IPS-NIHi11 (cell line): Measurements from ENCODE around the gene UBA6.
"Not testable (repeated sequence)": the region's sequence is repeated elsewhere in the genome, so short reads cannot be mapped to it uniquely, and the experiment has no call there.

ENCODE experiments used
- DNase-seq: peaks from one replicate; pipeline ENCODE4 v3.0.0; 2012; ENCODE audit warnings: mixed read lengths, low spot score

UBA6 gene

GRCh38 chr4:67713529-67714247, 12.7 kb upstream of the UBA6 start:
- no peak for DNase-seq

GRCh38 chr4:67712650-67713528, 11.9 kb upstream of the UBA6 start:
- DNase-seq, result no peak

GRCh38 chr4:67712000-67712625, 11.2 kb upstream of the UBA6 start:
- no peak for DNase-seq

- not testable (repeated sequence) for DNase-seq
Measured at GRCh38 chr4:67706682-67707081, 5.7 kb upstream of the UBA6 start.

GRCh38 chr4:67704843-67705242, 3.9 kb upstream of the UBA6 start:
- DNase-seq, result no peak

- no peak for DNase-seq
Measured at GRCh38 chr4:67702166-67702565, 1.2 kb upstream of the UBA6 start.

GRCh38 chr4:67701517-67701850, 529 bp upstream of the UBA6 start:
- DNase-seq, result no peak

GRCh38 chr4:67700116-67700737, 728 bp downstream of the UBA6 start:
- DNase-seq, result no peak

GRCh38 chr4:67699603-67700002, 1.4 kb downstream of the UBA6 start:
- DNase-seq, result no peak

GRCh38 chr4:67697860-67698687, 2.9 kb downstream of the UBA6 start:
- no peak for DNase-seq

- no peak for DNase-seq
Measured at GRCh38 chr4:67696061-67696460, 4.9 kb downstream of the UBA6 start.

GRCh38 chr4:67694662-67695061, 6.3 kb downstream of the UBA6 start:
- no peak for DNase-seq

- no peak for DNase-seq
Measured at GRCh38 chr4:67691328-67691727, 9.6 kb downstream of the UBA6 start.

- no peak for DNase-seq
Measured at GRCh38 chr4:67687636-67688035, 13.3 kb downstream of the UBA6 start.

GRCh38 chr4:67685532-67685859, 15.5 kb downstream of the UBA6 start:
- no peak for DNase-seq

GRCh38 chr4:67684839-67685531, 16.0 kb downstream of the UBA6 start:
- DNase-seq, result no peak

- DNase-seq, result no peak
Measured at GRCh38 chr4:67682266-67682665, 18.7 kb downstream of the UBA6 start.

- no peak for DNase-seq
Measured at GRCh38 chr4:67680581-67681222, 20.3 kb downstream of the UBA6 start.

GRCh38 chr4:67678612-67679011, 22.3 kb downstream of the UBA6 start:
- no peak for DNase-seq

- no peak for DNase-seq
Measured at GRCh38 chr4:67674098-67674497, 26.9 kb downstream of the UBA6 start.

GRCh38 chr4:67668315-67668714, 32.6 kb downstream of the UBA6 start:
- no peak for DNase-seq
